H9 (cell line): ENCODE measurements around the gene CYP26A1. TPM values are rescaled to one million over a fixed set of nuclear protein-coding genes. Genes with fewer than 3 reads are reported as not detected.

ENCODE experiments used
- DNase-seq: peaks from one replicate; pipeline ENCODE4 v3.0.0-alpha.2; 2017
- H2AFZ ChIP-seq: one replicate; pipeline ENCODE4 v1.6.1; 2013; ENCODE audit warnings: mild to moderate bottlenecking, low read length, control low read depth, moderate library complexity
- H2AK5ac ChIP-seq: 2 replicates; pipeline ENCODE4 v1.6.1; 2013; ENCODE audit warnings: low read length, control low read depth, mixed read lengths; ENCODE audit not compliant: insufficient read length
- H2BK120ac ChIP-seq: one replicate; pipeline ENCODE4 v1.6.1; 2013; ENCODE audit warnings: low read depth, mild to moderate bottlenecking, low read length, control low read depth, inconsistent platforms; ENCODE audit not compliant: poor library complexity, severe bottlenecking
- H2BK12ac ChIP-seq: 2 replicates; pipeline ENCODE4 v1.6.1; 2013; ENCODE audit warnings: low read length, control low read depth, mixed read lengths, low read depth; ENCODE audit not compliant: insufficient read length
- H2BK15ac ChIP-seq: 2 replicates; pipeline ENCODE4 v1.6.1; 2013; ENCODE audit warnings: low read depth, low read length, control low read depth
- H2BK20ac ChIP-seq: one replicate; pipeline ENCODE4 v1.6.1; 2013; ENCODE audit warnings: low read depth, mild to moderate bottlenecking, low read length, control low read depth, inconsistent platforms; ENCODE audit not compliant: poor library complexity, severe bottlenecking
- H2BK5ac ChIP-seq: 2 replicates; pipeline ENCODE4 v1.6.1; 2013; ENCODE audit warnings: low read length, control low read depth, mixed read lengths; ENCODE audit not compliant: insufficient read length
- H3K14ac ChIP-seq: 2 replicates; pipeline ENCODE4 v1.6.1; 2013; ENCODE audit warnings: low read length, control low read depth; ENCODE audit not compliant: insufficient read depth
- H3K18ac ChIP-seq: 2 replicates; pipeline ENCODE4 v1.6.1; 2013; ENCODE audit warnings: low read depth, mild to moderate bottlenecking, mixed read lengths, low read length, control low read depth; ENCODE audit not compliant: insufficient read length
- H3K23ac ChIP-seq: 2 replicates; pipeline ENCODE4 v1.6.1; 2013; ENCODE audit warnings: low read length, control low read depth, mixed read lengths, low read depth; ENCODE audit not compliant: insufficient read length
- H3K23me2 ChIP-seq: 2 replicates; pipeline ENCODE4 v1.6.1; 2013; ENCODE audit warnings: low read depth, mild to moderate bottlenecking, mixed read lengths, low read length, control low read depth; ENCODE audit not compliant: insufficient read length, poor library complexity, severe bottlenecking
- H3K27ac ChIP-seq: 2 replicates; pipeline ENCODE4 v1.5.1; 2013; ENCODE audit warnings: low read length, control low read depth, mixed read lengths, low read depth; ENCODE audit not compliant: insufficient read length
- H3K27me3 ChIP-seq: 2 replicates; pipeline ENCODE4 v1.6.1; 2013; ENCODE audit warnings: low read length, control low read depth, inconsistent platforms; ENCODE audit not compliant: insufficient read depth
- H3K4ac ChIP-seq: 2 replicates; pipeline ENCODE4 v1.6.1; 2013; ENCODE audit warnings: low read depth, mild to moderate bottlenecking, control low read depth, inconsistent platforms, low read length, moderate library complexity
- H3K4me1 ChIP-seq: 2 replicates; pipeline ENCODE4 v1.6.1; 2013; ENCODE audit warnings: low read length, control low read depth, inconsistent platforms; ENCODE audit not compliant: insufficient read depth
- H3K4me2 ChIP-seq: 2 replicates; pipeline ENCODE4 v1.6.1; 2013; ENCODE audit warnings: low read length, control low read depth, mixed read lengths; ENCODE audit not compliant: insufficient read length, insufficient read depth
- H3K56ac ChIP-seq: 2 replicates; pipeline ENCODE4 v1.6.1; 2013; ENCODE audit warnings: low read depth, mild to moderate bottlenecking, mixed read lengths, low read length, control low read depth; ENCODE audit not compliant: insufficient read length
- H3K79me1 ChIP-seq: 2 replicates; pipeline ENCODE4 v1.6.1; 2013; ENCODE audit warnings: low read depth, mild to moderate bottlenecking, moderate library complexity, low read length, control low read depth, inconsistent platforms; ENCODE audit not compliant: insufficient read depth, poor library complexity, severe bottlenecking
- H3K79me2 ChIP-seq: 2 replicates; pipeline ENCODE4 v1.6.1; 2013; ENCODE audit warnings: low read length, control low read depth, inconsistent platforms; ENCODE audit not compliant: insufficient read depth
- H3K9ac ChIP-seq: 2 replicates; pipeline ENCODE4 v1.6.1; 2013; ENCODE audit warnings: low read length, control low read depth, mixed read lengths; ENCODE audit not compliant: insufficient read length; ENCODE audit errors: extremely low read depth
- H3K9me3 ChIP-seq: one replicate; pipeline ENCODE4 v1.6.1; 2013; ENCODE audit warnings: low read depth, low read length, inconsistent platforms; ENCODE audit not compliant: control insufficient read depth
- H3T11ph ChIP-seq: one replicate; pipeline ENCODE4 v1.6.1; 2013; ENCODE audit warnings: mild to moderate bottlenecking, low read length, control low read depth, inconsistent platforms
- H4K20me1 ChIP-seq: one replicate; pipeline ENCODE4 v1.6.1; 2013; ENCODE audit not compliant: control insufficient read depth, insufficient read length, insufficient read depth
- H4K5ac ChIP-seq: 2 replicates; pipeline ENCODE4 v1.6.1; 2013; ENCODE audit warnings: low read depth, mild to moderate bottlenecking, mixed read lengths, low read length, control low read depth; ENCODE audit not compliant: insufficient read length
- H4K8ac ChIP-seq: replicated peaks from 2 replicates; pipeline ENCODE4 v1.6.1; 2013; ENCODE audit warnings: low read length, control low read depth, mixed read lengths, low read depth; ENCODE audit not compliant: insufficient read length
- H4K91ac ChIP-seq: 2 replicates; pipeline ENCODE4 v1.6.1; 2013; ENCODE audit warnings: low read depth, mild to moderate bottlenecking, moderate library complexity, mixed read lengths, low read length, control low read depth; ENCODE audit not compliant: insufficient read length
- H3K27ac Mint-ChIP-seq, 3 experiments: 2 replicates in 2 of 3; 3 replicates in 1 of 3; pipeline ENCODE4 v1.8.0; 2020 to 2021; ENCODE audit warnings: mixed read lengths in 3 of 3, mild to moderate bottlenecking in 1 of 3, moderate library complexity in 1 of 3
- H3K27me3 Mint-ChIP-seq: 2 replicates; pipeline ENCODE4 v1.8.0; 2021; ENCODE audit warnings: low read depth, mild to moderate bottlenecking, moderate library complexity, mixed read lengths
- H3K36me3 Mint-ChIP-seq, 3 experiments: 2 replicates in 2 of 3; 3 replicates in 1 of 3; pipeline ENCODE4 v1.8.0; 2020 to 2021; ENCODE audit warnings: low read depth in 3 of 3, mixed read lengths in 3 of 3; ENCODE audit not compliant: insufficient read depth in 1 of 3
- H3K4me1 Mint-ChIP-seq, 2 experiments: 2 replicates each; pipeline ENCODE4 v1.8.0; 2020; ENCODE audit warnings: mixed read lengths in 2 of 2
- H3K4me3 Mint-ChIP-seq, 2 experiments: 2 replicates in 1 of 2; 3 replicates in 1 of 2; pipeline ENCODE4 v1.8.0; 2020 to 2021; ENCODE audit warnings: mild to moderate bottlenecking in 2 of 2, mixed read lengths in 2 of 2, moderate library complexity in 1 of 2
- H3K9me3 Mint-ChIP-seq, 2 experiments: 2 replicates in 1 of 2; 3 replicates in 1 of 2; pipeline ENCODE4 v1.8.0; 2020; ENCODE audit warnings: mild to moderate bottlenecking in 2 of 2, mixed read lengths in 2 of 2, moderate library complexity in 1 of 2
- CTCF ChIP-seq: fragments of 200-600 bp; sonication (generic); conservative IDR thresholded peaks from 3 replicates; pipeline ENCODE4 v1.8.0; 2021; ENCODE audit warnings: antibody characterized with exemption, mild to moderate bottlenecking
- WGBS: extraction: QIAGEN DNeasy Blood & Tissue Kit; methylation state at CpG from one replicate; pipeline ENCODE4 v1.1.7; 2013; ENCODE audit warnings: missing lambda C conversion rate, low lambda C conversion rate, mixed read lengths; ENCODE audit not compliant: insufficient read length; ENCODE audit errors: extremely low coverage; 5-methylcytosine and 5-hydroxymethylcytosine counted together
- total RNA-seq: library from RNA; stranded (reverse); gene quantifications from 2 replicates; pipeline ENCODE4 v1.2.1, GENCODE V29; 2021

CYP26A1 gene
- total RNA-seq, 1 experiment from 2014 or later, result 72.1 TPM

DNA sequence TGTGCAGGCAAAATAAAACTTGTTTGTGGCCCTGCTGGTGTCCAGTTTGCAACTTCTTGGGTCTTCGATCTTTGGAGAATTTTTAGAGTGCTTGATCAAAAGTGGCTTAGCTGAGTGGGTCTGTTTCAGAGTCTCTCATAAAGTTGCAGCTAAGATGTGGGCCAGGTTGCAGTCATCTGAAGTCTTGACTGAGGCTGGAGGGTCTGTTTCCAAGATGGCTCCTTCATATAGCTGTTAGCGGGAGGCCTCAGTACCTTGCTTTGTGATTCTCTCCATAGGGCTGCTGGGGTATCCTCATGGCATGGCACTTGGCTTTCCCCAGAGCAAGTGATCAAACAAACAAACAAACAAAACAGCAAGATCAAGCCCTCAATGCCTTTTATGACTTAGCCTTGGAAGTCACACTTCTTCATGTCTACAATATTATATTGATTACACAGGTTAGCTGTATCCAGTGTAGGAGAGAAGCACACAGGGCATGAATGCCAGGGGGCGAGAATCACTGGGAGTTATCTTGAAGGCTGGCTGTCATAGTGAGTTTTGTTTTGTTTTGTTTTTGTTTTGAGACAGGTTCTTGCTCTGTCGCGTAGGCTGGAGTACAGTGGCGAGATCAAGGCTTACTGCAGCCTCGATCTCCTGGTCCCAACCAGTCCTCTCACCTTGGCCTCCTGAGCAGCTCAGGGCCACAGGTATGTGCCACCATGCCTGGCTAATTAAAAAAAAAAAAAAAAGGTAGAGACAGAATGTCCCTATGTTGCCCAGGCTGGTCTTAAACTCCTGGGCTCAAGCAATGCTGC is 10.2 kb downstream of the CYP26A1 start:
- Histone ChIP-seq H3K4me1 (peaks cover 5% of the 10 kb centered on the region; the same call in 1 of the 2 replicates), H3K4ac (no peak overlapping the region), H2AFZ (no peak overlapping the region), H3K9ac (no peak overlapping the region), H3K23ac (no peak overlapping the region), H2BK120ac (no peak overlapping the region), H4K8ac (no peak overlapping the region), H2BK12ac (no peak overlapping the region), H4K5ac (no peak overlapping the region), H3K23me2 (no peaks in the 10 kb centered on the region), H3K14ac (no peak overlapping the region), H3K56ac (no peak overlapping the region), H3K79me2 (no peaks in the 10 kb centered on the region), H3T11ph (no peak overlapping the region), H4K91ac (no peak overlapping the region), H3K27me3 (no peaks in the 10 kb centered on the region; the same call in 1 of the 2 replicates), H4K20me1 (no peaks in the 10 kb centered on the region), H3K18ac (no peak overlapping the region), H3K79me1 (no peaks in the 10 kb centered on the region), H2BK5ac (no peak overlapping the region), H3K27ac (no peak overlapping the region), H2BK15ac (no peak overlapping the region), H3K9me3 (no peaks in the 10 kb centered on the region), H2BK20ac (no peak overlapping the region), H2AK5ac (no peak overlapping the region), H3K4me2 (no peak overlapping the region)
- no peak for TF ChIP-seq CTCF
- DNase-seq, result no peak
- no CpG with 5 or more reads among the region's 7 CpGs for WGBS
- no peak overlapping the region for H3K4me3 Mint-ChIP-seq
- H3K4me1 Mint-ChIP-seq, result peaks cover 42 to 43% of the 10 kb centered on the region in 2 experiments
- H3K36me3 Mint-ChIP-seq, result no peaks in the 10 kb centered on the region; a peak in 1 of 7 replicates
- H3K27ac Mint-ChIP-seq, result no peak overlapping the region; a peak in 1 of 7 replicates
- H3K27me3 Mint-ChIP-seq, result peaks cover 6% of the 10 kb centered on the region
- no peaks in the 10 kb centered on the region for H3K9me3 Mint-ChIP-seq
